Endothelial cell of umbilical vein (primary cell): ENCODE data around the gene SLCO2A1. TPM values are rescaled to one million over a fixed set of nuclear protein-coding genes. Genes with fewer than 3 reads are reported as not detected.

Experiments used
- BruUV-seq: library from RNA; stranded (reverse); fragments of 400-500 nt; replicated peaks from 2 replicates; lab custom pipeline; 2021; lab: Mats Ljungman, UMichigan
- CTCF ChIA-PET: fragments of 300-600, 350-600 bp; sonication (Branson Sonifier 250); formaldehyde crosslinking; loops from one replicate; lab custom pipeline; 2021; ENCODE audit warnings: antibody characterized with exemption, inconsistent platforms; lab: Charles Lee
- POLR2A ChIA-PET: fragments of 300-600, 350-600 bp; sonication (Branson Sonifier 250); formaldehyde crosslinking; loops from one replicate; lab custom pipeline; 2021; ENCODE audit warnings: antibody characterized with exemption, inconsistent platforms; lab: Charles Lee
- DNase-seq: peaks from one replicate; pipeline ENCODE4 v3.0.0-alpha.2; 2011; ENCODE audit warnings: low read depth, low spot score
- FAIRE-seq: peaks from 2 replicates; lab custom pipeline; 2011; peaks lifted over from hg19 to GRCh38; lab: Jason Lieb, UNC
- H2AFZ ChIP-seq: 2 replicates; pipeline ENCODE4 v1.6.0; 2012; ENCODE audit warnings: low read depth, low read length, control low read depth, inconsistent platforms
- H3K27ac ChIP-seq: 2 replicates; pipeline ENCODE4 v1.5.1; 2011; ENCODE audit warnings: low read depth, mild to moderate bottlenecking, control low read depth, low read length, moderate library complexity; ENCODE audit not compliant: insufficient read depth
- H3K27me3 ChIP-seq, 2 experiments: 2 replicates each; pipeline versions ENCODE4 v1.6.0 to v1.6.1; 2011; ENCODE audit warnings: low read length in 2 of 2, mixed read lengths in 1 of 2; ENCODE audit not compliant: control insufficient read depth in 2 of 2, insufficient read depth in 2 of 2
- H3K36me3 ChIP-seq, 2 experiments: 2 replicates in 1 of 2; 3 replicates in 1 of 2; pipeline ENCODE4 v1.5.1; 2011; ENCODE audit warnings: low read length in 2 of 2, mild to moderate bottlenecking in 1 of 2, moderate library complexity in 1 of 2; ENCODE audit not compliant: control insufficient read depth in 2 of 2, insufficient read depth in 2 of 2; ENCODE audit errors: extremely low read depth in 1 of 2
- H3K4me1 ChIP-seq: 3 replicates; pipeline ENCODE4 v1.5.1; 2011; ENCODE audit warnings: mild to moderate bottlenecking, low read length; ENCODE audit not compliant: control insufficient read depth, insufficient read depth; ENCODE audit errors: extremely low read depth
- H3K4me2 ChIP-seq: 2 replicates; pipeline ENCODE4 v1.6.1; 2011; ENCODE audit warnings: low read length, control low read depth, mixed read lengths; ENCODE audit not compliant: insufficient read depth
- H3K4me3 ChIP-seq, 3 experiments: fragments of 200-600 bp in 1 of 3; sonication (generic), shearing (Covaris generic) in 1 of 3; replicated peaks in 1 of 3; 2 replicates each; pipeline ENCODE4 v1.5.1; 2011 to 2016; ENCODE audit warnings: control low read depth in 3 of 3, low read length in 3 of 3, mild to moderate bottlenecking in 2 of 3, inconsistent platforms in 1 of 3, low read depth in 1 of 3, moderate library complexity in 1 of 3; ENCODE audit not compliant: insufficient read depth in 1 of 3
- H3K79me2 ChIP-seq: 2 replicates; pipeline ENCODE4 v1.6.0; 2012; ENCODE audit warnings: low read length, inconsistent platforms; ENCODE audit not compliant: control insufficient read depth, insufficient read depth
- H3K9ac ChIP-seq: replicated peaks from 2 replicates; pipeline ENCODE3; 2011; ENCODE audit warnings: low read length, control low read depth; ENCODE audit not compliant: insufficient read depth; ENCODE audit errors: extremely low read depth
- H3K9me1 ChIP-seq: replicated peaks from 3 replicates; pipeline ENCODE4 v1.6.0; 2011; ENCODE audit warnings: mild to moderate bottlenecking, low read length; ENCODE audit not compliant: control insufficient read depth, insufficient read depth; ENCODE audit errors: extremely low read depth
- H3K9me3 ChIP-seq: replicated peaks from 2 replicates; pipeline ENCODE4 v1.5.1; 2012; ENCODE audit warnings: low read length, inconsistent platforms; ENCODE audit not compliant: control insufficient read depth, insufficient read depth
- H4K20me1 ChIP-seq: replicated peaks from 2 replicates; pipeline ENCODE3; 2011; ENCODE audit warnings: mild to moderate bottlenecking, low read length; ENCODE audit not compliant: control insufficient read depth, insufficient read depth; ENCODE audit errors: extremely low read depth
- CTCF ChIP-seq, 2 donors: IDR thresholded peaks; 1 replicate in 1 of 2; 2 replicates in 1 of 2; pipeline ENCODE4 v1.5.1; 2011; ENCODE audit warnings: low read length in 2 of 2, mild to moderate bottlenecking in 2 of 2, moderate library complexity in 2 of 2, control low read depth in 1 of 2, inconsistent platforms in 1 of 2, low read depth in 1 of 2; ENCODE audit not compliant: insufficient read depth in 1 of 2; ENCODE audit errors: extremely low read depth in 1 of 2
- EZH2 ChIP-seq: IDR thresholded peaks from 2 replicates; pipeline ENCODE4 v1.6.1; 2012; ENCODE audit warnings: borderline replicate concordance, low read depth, mild to moderate bottlenecking, moderate library complexity, low read length, inconsistent platforms; ENCODE audit not compliant: severe bottlenecking
- FOS ChIP-seq: IDR thresholded peaks from 2 replicates; pipeline ENCODE4 v1.6.1; 2011; ENCODE audit warnings: mild to moderate bottlenecking, low read length, moderate library complexity, borderline replicate concordance; ENCODE audit not compliant: insufficient read depth
- GATA2 ChIP-seq: IDR thresholded peaks from 2 replicates; pipeline ENCODE4 v1.7.0; 2011; ENCODE audit warnings: low read depth, mild to moderate bottlenecking, moderate library complexity, mixed read lengths, low read length; ENCODE audit not compliant: insufficient read length, insufficient read depth
- JUN ChIP-seq: IDR thresholded peaks from 2 replicates; pipeline ENCODE4 v1.6.1; 2011; ENCODE audit warnings: borderline replicate concordance, low read depth; ENCODE audit not compliant: insufficient read length, insufficient read depth
- MAX ChIP-seq: IDR thresholded peaks from 2 replicates; pipeline ENCODE4 v1.6.1; 2011; ENCODE audit not compliant: insufficient read depth, insufficient read length
- MYC ChIP-seq: IDR thresholded peaks from one replicate; pipeline ENCODE4 v1.6.1; 2011; ENCODE audit warnings: mild to moderate bottlenecking, low read depth, low read length
- POLR2A ChIP-seq: IDR thresholded peaks from 2 replicates; pipeline ENCODE4 v1.6.1; 2012; ENCODE audit warnings: low read depth, mild to moderate bottlenecking, control low read depth, low read length
- POLR2AphosphoS5 ChIP-seq: IDR thresholded peaks from 2 replicates; pipeline ENCODE4 v1.6.1; 2012; ENCODE audit warnings: low read depth, mild to moderate bottlenecking, control low read depth, low read length, moderate library complexity; ENCODE audit not compliant: insufficient read depth
- dilution Hi-C: fragments of 300-500 bp; cut with MboI; formaldehyde crosslinking; loops from one replicate; pipeline ENCODE4 v1.15.0; 2019; ENCODE audit warnings: low sequenced_read_pairs; ENCODE audit not compliant: extremely low pct_ligation_motif_present
- intact Hi-C: fragments of 100-400 bp; cut with micrococcal nuclease; formaldehyde crosslinking; loops from one replicate; pipeline ENCODE4 v1.10.0; 2022
- polyA plus RNA-seq, 4 experiments: library from polyadenylated mRNA; depleted of rRNA in 3 of 4; stranded (reverse) in 3 of 4; unstranded in 1 of 4; fragments of >200 nt; gene quantifications; 2 replicates each; pipeline versions ENCODE4 v1.2.1 to v1.2.3, GENCODE V29; 2011 to 2012; ENCODE audit warnings: missing spikeins in 1 of 4
- total RNA-seq: library from RNA; stranded (reverse); gene quantifications from 2 replicates; pipeline ENCODE4 v1.2.3, GENCODE V29; 2021

The SLCO2A1 gene
- total and polyA plus RNA-seq, 2 donors (not counting 3 experiments of a cell fraction or from before 2014, with no cell fraction given), result 1.4 to 11.9 TPM

GRCh38 chr3:133934996-133935842 lies 94.5 kb downstream of the SLCO2A1 start:
- no peaks in the 10 kb centered on the region for H3K9me3 ChIP-seq
- dilution Hi-C loops (loop anchor here (25.0 kb wide), 1 partner anchor 277 kb away; no protein-coding TSS in a partner anchor), intact Hi-C loops (loop anchor here (5.0 kb wide), 1 partner anchor 537 kb away; no protein-coding TSS in a partner anchor)
- H3K79me2 ChIP-seq, result no peaks in the 10 kb centered on the region
- ChIA-PET CTCF (interaction anchor here (0.9 to 8.6 kb wide), 5 partner anchors 11 to 277 kb away, joined by 3 to 82 read pairs (median 3); no protein-coding TSS in a partner anchor), POLR2A (no interaction called here)
- H3K9ac ChIP-seq, result no peak overlapping the region
- BruUV-seq, result no TSS peak
- TF ChIP-seq POLR2A (no peak), MYC (no peak), POLR2AphosphoS5 (no peak), FOS (no peak), MAX (no peak), JUN (no peak), GATA2 (no peak), EZH2 (no peak), CTCF (IDR thresholded peaks at IDR 0.05; ENCODE audit: extremely low read depth in 1 of 2, insufficient read depth in 1 of 2, low read depth in 1 of 2, low read length in 2 of 2) (no peak)
- no peak overlapping the region for H3K27ac ChIP-seq
- H3K27me3 ChIP-seq, result no peaks in the 10 kb centered on the region
- H3K36me3 ChIP-seq, result no peaks in the 10 kb centered on the region
- no peak overlapping the region for H3K4me2 ChIP-seq
- H3K4me3 ChIP-seq, result no peak overlapping the region
- H2AFZ ChIP-seq, result no peak overlapping the region
- no peak for DNase-seq
- no peaks in the 10 kb centered on the region for H3K9me1 ChIP-seq
- no peaks in the 10 kb centered on the region for H3K4me1 ChIP-seq
- no peak for FAIRE-seq
- H4K20me1 ChIP-seq, result no peaks in the 10 kb centered on the region
